HG03558 (cell line): ENCODE data around the gene FOXP2.
"Not testable (repeated sequence)": the region's sequence is repeated elsewhere in the genome, so short reads cannot be mapped to it uniquely, and the experiment has no call there.

Source experiments
- ATAC-seq: cut with Tn5 transposase; IDR thresholded peaks from one replicate; pipeline ENCODE4 v1.9.1; 2021; ENCODE audit warnings: moderate number of reproducible peaks; ENCODE audit not compliant: unreplicated experiment; ENCODE audit errors: extremely low read depth

The FOXP2 gene

DNA sequence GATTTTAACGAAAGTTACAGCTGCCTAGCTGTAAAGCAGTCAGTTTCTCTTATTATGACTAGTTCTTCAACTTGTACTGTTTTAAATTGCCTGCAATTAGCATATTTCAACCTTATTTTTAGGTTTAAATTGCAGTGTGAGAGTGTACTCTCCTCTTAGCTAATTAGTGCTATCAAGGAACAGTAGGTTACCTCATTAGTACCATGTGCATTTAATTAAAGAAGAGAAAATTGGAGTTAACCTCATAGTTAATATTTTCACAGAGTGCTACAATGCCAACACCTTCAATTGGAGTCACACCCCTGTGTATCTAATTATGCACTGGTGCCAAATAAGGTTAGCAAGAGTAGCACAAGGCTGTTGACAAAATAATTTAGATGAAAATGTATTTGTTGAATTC is 154.6 kb downstream of the FOXP2 start:
- no peak for ATAC-seq

DNA sequence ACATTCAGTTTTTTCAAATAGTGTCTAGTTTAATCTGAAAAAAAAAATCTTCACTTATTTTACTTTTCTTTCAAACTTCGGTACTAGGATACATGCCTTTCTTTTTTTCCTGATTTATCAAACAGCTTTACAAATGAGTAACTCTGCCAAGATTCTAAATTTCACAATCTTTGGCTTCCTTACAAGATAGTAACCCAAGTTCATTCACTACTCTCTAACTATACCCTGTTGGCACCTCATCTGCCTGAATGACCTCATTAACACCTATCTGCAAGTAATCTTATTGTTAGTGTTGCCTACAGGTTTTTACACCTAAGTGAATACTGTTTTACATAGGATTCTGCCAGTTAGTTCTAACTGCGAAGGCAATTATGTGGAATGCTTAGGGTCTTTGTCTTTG is 159.8 kb downstream of the FOXP2 start:
- ATAC-seq, result no peak

DNA sequence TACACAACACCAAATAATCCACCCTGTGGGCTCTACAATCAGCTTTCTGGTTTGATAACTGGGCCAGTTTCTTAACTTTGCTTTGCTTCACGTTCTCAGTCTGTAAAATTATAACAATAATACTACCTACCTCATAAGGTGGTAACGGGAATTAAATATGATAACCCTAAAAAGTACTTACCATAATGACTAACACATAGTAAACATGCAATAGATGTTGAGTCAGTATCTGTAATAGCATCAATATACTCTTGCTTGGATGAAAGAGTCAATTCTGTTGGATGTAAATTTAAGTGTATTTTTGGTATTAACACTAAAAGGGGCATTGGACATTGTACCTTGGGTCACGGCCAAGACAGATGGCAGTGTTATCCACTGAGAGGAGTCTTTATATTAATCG is 160.5 kb downstream of the FOXP2 start:
- ATAC-seq, result no peak

DNA sequence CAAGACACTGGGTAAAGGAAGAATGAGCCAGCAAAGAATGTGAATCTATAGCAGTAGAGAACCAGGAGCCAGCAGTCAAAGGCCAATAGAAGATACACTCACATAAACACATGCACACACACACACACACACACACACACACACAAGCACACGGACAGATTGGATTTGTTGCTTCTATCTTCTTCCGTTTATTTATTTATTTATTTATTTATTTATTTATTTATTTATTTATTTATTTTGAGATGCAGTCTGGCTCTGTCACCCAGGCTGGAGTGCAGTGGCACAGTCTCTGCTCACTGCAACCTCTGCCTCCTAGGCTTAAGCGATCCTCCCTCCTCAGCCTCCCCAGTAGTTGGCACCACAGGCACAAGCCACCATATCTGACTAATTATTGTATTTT is 166.3 kb downstream of the FOXP2 start:
- ATAC-seq, result not testable (repeated sequence)

DNA sequence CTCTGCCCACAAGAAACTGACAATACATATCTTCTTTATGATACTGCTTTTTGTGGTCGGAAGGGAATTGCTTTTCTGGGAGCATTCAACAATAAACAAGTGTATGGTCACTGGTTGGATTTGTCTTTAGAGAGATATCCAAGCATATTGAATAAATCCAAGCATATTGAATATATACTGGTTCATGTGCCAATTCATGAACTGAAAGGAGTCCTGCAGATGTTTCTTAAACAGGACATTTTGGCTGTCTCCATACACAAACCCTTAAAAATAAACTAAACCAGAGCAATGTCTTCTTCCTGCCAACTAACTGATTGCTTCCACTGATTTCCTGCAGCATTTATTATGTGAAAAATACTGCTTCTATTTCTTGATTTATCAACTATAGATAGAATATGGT is 173.9 kb downstream of the FOXP2 start:
- no peak for ATAC-seq

DNA sequence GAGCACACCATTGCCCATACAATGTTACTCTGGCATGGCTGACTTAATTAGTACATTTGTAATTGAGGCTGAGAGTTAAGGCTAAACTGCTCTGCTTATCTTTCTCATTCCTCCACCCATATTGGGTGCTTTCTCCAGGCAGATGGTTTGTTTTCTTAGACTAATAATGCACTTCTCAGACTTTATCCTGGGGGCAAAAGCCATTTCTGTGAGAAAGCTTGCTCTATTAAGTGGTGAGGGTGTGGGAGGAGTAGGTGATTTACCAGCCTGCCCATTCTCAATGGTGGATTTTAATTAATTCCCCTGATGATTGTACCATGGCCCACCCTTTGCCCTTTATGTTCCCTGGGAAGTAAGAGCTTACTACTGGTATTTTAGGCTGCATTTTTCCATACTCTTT is 174.8 kb downstream of the FOXP2 start:
- no peak for ATAC-seq

DNA sequence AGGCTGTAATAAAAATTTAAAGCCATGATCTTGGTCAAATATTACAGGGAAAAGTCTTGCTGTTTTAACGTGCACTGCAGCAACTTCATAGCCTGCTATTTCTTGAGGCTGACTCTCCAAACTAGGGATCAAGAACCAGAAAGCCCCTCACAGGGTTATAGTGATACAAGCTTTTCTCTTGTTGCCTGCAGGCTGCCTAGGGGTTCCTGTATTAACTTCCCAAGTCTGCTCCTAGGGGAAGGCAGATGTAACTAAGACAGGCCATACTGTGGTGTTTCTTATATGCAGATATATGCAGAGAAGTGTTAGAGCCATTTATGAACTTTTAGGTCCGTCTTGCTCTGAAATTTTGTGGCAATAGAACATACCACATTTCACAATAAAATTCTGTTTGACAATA is 175.7 kb downstream of the FOXP2 start:
- no peak for ATAC-seq

DNA sequence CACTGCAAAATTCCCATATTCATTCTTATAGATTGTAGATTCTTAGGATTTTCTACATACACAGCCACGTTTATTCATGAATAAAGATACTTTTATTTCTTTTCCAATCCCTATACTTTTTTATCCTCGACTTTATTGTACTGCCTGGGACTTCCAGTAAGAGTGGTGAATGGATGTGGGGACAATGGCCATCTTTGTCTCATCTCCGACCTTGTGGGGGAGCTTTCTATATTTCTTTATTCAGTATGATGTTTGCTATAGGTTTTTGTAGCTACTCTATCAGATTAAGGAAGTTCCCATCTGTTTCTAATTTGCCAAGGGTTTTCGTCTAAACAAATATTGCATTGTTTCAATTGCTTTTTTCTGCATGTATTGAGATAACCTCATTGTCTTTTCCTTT is 184.3 kb downstream of the FOXP2 start:
- no peak for ATAC-seq

DNA sequence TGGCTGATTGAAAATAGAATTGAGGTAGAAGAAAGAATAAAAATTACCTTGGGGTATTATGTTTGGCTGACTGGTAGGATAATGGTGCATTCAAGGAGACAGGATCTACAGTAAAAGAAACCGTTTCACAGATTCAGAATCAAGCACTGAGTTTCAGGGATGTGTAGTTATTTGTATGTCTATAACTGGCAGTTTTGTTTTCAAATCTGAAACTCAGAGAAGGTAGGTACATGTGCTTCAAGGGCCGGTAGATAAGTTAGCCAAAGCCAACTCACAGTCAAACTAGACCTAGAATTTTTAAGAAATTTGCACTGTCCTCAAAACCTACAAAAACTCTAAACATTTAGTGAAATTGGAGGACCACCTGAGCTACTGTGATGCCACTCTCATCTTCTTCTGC is 191.5 kb downstream of the FOXP2 start:
- no peak for ATAC-seq

DNA sequence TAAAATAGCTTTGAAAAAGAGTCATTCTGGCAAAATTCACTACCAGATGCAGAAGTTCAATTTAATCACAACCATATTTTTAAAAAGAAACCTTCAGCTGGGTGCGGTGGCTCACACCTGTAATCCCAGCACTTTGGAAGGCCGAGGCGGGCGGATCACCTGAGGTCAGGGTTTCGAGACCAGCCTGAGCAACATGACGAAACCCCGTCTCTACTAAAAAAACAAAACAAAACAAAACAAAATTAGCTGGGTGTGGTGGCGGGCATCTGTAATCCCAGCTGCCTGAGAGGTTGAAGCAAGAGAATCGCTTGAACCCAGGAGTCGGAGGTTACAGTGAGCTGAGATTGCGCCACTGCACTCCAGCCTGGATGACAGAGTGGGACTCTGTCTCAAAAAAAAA is 194.2 kb downstream of the FOXP2 start:
- ATAC-seq, result not testable (repeated sequence)

DNA sequence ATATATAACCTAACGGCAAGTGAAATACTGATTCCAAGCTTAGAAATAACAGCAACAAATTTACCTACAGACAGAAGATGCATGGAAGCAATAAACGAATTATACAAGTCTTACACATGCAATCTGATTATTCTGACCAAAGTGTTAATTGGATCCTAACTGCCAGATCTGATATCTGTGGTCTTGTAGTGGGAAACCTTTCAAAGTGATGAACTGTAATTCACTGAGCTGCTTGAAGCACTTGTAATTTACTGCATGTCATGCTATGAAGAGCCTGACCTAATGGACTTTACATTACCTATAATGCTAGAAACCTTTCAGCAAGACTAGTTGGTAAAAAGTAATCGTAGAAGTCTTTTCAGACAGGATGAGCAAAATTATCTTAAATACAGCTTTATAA is 205.6 kb downstream of the FOXP2 start:
- ATAC-seq, result no peak

DNA sequence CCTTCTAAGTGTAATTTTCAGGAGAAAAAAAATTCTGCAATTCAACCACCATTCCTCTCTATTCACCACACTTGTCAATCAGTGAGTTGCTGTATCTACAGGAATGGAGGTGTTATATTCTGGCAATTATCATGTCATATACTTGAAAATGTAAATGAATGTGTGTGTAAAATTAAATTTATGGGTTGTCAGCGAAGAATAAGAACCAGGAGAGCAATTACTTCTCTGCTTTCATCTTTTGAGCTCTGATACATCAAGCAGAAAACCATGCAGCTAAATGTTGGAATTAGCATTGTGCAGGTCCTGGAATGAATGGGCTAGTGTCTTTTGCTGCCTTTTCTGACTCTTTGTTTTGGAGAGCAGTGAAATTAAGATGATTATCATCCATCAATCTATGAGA is 207.6 kb downstream of the FOXP2 start:
- ATAC-seq, result no peak

DNA sequence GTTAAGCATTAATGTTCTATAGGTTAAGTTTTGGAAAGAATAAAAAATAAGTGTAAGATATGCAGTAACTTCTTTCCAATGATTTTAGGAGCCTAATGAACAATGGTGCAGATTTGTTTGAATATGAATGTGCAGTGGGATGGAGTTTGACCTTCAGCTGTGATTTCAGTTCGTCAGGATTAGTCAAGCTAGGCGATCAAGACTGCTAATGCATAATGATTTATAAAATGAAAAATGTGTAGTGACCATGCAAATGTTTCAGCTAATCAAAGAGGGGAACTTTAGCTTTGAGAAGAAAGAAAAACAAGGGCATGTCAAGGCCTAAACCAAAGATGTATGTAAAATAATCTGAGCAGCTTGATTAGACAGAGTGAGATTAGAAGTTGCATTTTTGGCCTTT is 208.5 kb downstream of the FOXP2 start:
- no peak for ATAC-seq

DNA sequence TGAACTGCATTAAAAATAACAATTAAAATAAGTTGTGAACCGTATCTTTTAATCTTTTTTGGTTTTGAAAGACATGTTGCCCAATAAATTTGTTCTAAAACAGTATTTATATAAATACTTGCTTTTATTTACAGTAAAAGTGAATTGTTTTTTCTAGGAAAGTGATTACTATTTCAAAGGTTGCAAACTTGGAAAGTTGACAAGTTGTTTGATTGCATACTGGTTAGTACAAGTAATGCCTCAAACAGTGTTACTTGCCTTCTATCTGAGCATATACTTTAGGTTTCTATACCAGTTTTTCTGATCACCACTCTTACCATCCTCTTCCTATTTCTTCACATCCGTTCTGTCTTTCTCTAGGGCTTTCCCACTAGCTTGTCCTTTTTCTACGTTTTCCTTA is 212.6 kb downstream of the FOXP2 start:
- no peak for ATAC-seq

DNA sequence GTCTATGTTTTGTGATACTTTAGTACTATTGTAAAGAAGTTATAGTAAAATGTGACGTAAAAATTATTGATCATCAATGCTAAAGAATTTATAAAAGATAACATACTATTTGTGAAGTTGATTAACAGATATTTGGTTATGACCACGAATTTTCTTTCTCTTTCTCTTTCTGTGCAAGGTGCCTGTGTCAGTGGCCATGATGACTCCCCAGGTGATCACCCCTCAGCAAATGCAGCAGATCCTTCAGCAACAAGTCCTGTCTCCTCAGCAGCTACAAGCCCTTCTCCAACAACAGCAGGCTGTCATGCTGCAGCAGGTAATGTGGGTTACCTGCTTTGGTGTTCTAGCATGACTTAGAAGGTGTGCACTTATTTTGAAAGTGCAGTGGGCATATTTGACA is 213.7 kb downstream of the FOXP2 start:
- no peak for ATAC-seq

DNA sequence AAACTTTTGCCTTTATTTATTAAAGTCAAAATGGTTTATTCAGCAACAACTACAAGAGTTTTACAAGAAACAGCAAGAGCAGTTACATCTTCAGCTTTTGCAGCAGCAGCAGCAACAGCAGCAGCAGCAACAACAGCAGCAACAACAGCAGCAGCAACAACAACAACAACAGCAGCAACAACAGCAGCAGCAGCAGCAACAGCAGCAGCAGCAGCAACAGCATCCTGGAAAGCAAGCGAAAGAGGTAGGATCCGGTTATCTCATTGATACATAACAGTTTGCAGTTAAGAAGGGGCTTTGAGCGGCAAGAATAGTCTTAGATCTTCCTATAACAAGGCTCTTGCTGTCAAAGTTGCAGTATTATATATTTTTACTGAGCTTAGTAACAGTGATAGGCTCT is 215.1 kb downstream of the FOXP2 start:
- ATAC-seq, result no peak

DNA sequence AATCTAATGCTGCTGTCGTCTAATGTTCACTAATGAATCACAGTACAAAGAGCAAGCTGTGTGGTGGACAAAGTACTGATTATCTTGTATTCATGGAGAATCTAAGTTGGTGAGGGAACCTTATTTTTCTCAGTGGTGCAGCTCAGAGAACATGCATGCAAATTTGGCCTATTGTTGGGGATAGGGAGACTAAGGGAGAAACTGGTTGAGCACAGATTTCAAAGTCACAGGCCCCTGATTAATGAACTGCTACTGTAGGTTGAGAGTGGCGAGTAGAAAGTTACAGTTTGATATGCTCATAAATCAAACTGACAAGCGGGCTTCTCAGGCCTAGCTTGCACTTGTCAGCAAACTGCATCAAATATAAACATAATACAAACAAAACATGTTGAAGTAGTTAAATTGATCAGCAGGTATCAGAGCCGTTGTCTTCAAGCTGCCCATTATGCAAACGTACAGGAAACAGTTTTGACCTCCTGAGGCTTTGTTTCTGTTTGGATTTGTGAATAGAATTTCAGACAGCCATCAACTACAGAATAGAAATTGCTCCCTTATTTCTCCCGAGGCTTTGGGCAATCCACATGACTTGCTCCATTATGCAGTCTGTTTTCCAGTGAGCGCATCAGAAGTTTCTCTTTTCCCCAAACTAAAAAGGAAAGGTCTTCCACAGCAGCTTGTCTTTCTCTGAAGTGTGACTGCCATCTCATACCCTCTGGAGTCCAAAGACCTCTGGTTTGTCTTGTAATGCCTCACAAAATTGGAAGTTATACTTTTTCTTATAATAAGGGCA is 215.8 kb downstream of the FOXP2 start:
- no peak for ATAC-seq

DNA sequence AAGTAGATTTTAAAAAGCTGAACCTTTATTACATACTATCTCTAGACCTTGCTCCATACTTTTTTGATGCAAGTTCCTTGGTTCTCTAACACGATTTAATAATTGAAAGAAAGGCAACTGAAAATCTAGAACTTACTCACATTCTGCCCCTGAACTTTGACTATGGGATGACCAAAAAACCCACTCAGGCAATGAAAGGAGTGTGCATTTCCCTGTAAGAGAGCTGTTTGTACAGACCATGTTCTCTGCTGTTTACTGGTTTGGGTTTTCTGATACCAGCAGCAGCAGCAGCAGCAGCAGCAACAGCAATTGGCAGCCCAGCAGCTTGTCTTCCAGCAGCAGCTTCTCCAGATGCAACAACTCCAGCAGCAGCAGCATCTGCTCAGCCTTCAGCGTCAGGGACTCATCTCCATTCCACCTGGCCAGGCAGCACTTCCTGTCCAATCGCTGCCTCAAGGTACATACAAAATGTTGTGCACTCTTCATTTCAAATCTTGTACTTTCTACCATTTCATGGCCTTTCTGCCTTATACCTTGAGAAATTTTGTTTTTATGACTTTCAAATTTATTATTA is 216.7 kb downstream of the FOXP2 start:
- no peak for ATAC-seq

DNA sequence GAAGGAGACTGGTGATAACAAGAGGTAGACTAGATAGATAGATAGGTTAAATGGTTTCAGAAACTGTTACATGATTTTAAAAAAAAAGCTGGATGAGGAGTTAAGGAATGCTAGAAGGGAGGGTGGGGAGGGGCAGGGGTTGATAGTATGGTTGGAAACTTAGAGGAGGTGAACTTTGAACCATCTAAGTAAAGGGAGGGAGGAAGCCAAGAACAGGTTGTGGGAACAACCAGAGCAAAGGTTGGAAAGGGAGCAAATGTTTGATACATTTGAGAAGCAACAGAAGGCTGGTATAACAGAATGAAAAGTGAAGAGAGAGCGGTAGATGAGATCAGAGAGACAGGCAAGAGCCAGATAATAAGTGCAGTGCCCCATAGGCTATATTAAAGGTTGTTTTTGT is 224.8 kb downstream of the FOXP2 start:
- ATAC-seq, result no peak

DNA sequence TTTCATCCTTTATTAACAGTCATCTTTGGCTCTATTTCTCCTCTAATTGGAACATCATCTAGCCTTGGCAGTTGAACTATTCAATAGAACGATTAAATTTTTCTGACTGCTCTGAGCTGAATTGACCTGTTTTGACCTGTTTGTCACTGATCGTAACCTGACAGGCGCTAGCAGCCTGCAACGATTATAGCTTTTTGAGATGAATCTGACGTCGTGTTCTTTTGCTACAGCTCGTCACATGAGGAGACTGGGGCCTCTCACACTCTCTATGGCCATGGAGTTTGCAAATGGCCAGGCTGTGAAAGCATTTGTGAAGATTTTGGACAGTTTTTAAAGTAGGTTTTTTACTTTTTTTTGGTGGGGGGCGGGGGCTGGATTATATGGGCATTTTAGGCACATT is 229.8 kb downstream of the FOXP2 start:
- ATAC-seq, result no peak

DNA sequence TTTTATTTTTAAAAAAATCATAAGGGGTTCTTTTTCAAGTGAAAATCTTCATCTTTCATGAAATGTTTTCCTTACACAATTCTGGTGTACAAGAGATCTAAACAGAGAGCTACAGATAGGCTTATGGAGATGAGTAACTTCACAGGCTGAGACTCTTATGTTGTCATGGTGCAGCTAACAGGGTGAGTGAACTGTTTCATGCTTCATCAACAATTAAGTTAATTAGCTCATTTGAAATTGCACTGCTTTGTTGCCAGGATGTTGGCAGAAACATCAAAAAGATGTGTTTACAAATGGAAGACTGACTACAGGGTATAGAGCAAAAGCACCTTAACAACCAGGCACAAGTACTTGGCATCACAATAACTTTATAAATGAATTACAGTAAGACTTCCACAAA is 230.8 kb downstream of the FOXP2 start:
- ATAC-seq, result no peak

DNA sequence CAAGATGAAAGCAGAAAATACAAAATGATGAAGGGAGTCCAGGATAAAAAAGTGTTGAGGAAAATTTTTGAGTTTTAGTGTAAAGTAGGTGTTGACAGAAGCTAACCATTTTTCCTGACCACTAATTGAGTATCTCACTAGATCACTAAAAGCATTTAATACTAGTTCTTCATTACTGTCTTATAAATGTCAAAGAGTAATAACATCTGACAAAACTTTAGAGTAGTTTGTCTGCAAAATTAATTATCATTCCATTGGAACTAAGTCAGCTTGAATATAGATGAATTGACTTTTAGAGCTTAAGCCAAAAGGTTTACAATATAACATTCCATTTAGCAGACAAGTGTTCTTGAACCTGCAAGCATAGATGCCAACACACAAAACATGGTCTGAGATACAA is 232.9 kb downstream of the FOXP2 start:
- no peak for ATAC-seq
